Posterior vena cava (tissue), 2 donors: ENCODE data around the gene LTV1. TPM values are rescaled to one million over a fixed set of nuclear protein-coding genes. Genes with fewer than 3 reads are reported as not detected.

Source experiments
- DNase-seq: peaks from one replicate; pipeline ENCODE4 v3.0.0-alpha.2; 2020; ENCODE audit warnings: low spot score
- intact Hi-C, 2 donors: fragments of 100-400 bp; cut with DNase I; formaldehyde crosslinking; loops; one replicate each; pipeline versions ENCODE4 v1.14.1 to v1.14.2; 2022 to 2023
- total RNA-seq, 2 donors: library from RNA; stranded (reverse); fragmentation: NEBNext Ultra II Directional; extraction: Animal tissue kit (Norgen Biotek cat#: 25700); gene quantifications; one replicate each; pipeline ENCODE4 v1.2.1, GENCODE V29; 2021
- donor health status: DM: yes; HTN: yes; CAD: no.
- donor health status: DM: yes; HTN: yes; CAD: no.

Gene LTV1
- total RNA-seq, 2 donors from 2014 or later: 16.8 to 20.8 TPM

GRCh38 chr6:143877584-143878271, 34.6 kb downstream of the LTV1 start:
- no peak for DNase-seq
- intact Hi-C loops: no loop called here

DNA sequence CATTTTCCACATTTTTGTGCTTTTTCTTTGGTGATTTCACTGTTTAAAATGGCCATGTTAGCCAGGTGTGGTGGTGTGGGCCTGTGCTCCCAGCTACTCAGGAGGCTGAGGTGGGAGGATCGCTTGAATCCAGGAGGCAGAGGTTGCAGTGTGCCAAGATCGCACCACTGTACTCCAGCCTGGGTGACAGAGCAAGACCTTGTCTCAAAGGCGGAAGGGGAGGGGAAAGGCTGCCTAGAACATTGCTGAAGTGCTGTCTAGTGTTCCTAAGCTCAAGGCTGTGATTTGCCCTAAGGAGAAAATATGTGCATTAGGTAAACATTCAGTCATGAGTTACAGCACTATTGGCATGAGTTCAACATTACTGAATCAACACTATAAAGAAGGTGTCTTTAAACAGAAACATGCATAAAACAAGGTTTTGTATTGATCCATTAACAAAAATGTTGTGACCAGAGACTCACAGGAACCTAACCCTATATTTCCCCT, 35.2 kb downstream of the LTV1 start:
- no peak for DNase-seq
- intact Hi-C loops: no loop called here

DNA sequence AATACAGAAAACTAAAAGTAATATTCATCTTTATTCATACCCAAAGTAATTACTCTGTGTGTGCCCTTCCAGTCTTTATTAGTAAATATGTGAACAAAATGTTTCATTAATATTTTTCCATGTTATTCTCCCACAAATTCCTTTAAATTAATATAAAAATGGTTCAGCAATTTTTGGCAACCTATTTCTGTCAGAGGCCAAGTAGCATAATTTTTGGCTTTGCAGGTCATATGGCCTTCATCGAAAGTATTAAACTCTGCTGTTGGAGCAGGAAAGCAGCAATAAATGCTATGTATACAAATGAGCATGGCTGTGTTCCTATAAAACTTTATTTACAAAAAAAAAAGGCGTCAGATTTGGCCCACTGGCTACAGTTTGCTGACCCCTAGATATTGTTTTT, 37.3 kb downstream of the LTV1 start:
- intact Hi-C loops: no loop called here
- DNase-seq: no peak

DNA sequence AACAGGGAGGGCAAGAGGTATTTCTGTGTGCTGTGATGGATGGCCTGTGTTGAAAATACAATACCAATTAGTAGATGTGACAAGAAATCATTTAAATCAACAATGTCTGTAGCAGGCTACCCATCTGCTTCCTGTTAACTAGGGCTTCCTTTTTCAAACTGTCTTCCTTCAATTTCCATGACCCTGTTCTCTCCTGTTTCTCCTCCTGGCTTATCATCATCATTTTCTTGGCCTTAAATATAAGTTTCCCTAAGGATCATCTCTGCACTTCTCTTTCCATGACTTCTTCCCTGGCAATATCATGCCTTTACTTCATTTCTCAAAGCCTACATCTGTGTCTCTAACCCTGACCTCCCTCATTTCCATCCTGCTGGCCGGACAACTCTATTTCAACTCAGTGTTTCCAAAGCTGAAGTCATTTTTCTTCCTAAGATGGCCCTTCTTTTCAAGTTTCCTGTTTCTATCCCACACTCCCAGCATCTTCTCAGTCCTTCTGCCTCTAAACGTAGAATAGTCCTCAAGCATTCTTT, 39.3 kb downstream of the LTV1 start:
- intact Hi-C loops: no loop called here
- no peak for DNase-seq

DNA sequence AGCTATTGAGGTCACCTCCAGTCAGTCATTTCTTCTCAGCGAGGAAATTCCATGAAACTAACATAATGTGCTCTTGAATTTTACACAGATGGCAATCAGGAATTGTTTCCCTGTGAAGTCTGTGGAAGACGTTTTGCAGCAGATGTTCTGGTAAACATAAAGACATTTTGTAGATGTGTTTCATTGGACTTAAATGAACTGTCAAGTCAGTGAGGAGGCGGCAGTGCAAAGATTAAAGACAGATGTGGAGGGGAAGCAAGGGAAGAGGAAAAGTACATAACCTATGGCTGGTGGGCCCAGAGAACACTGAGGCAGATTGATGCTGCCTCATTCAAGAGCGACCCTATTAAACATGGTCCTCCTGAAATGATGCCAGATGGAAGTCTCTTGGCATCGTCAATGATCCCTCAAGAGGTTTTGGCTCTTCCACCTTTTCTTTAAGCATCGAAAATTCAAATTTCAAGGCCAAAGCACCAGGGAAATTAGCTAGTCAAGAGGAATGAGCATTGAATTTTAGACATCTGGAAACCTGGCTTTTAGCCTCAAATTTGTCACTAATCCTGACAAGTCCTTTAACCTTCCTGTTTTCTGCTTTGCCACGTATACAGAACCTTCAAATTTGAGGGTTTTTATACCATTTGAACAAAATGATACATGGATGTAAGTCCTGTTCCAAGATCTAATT, 41.2 kb downstream of the LTV1 start:
- no peak for DNase-seq
- intact Hi-C loops: no loop called here

GRCh38 chr6:143885116-143885515, 42.0 kb downstream of the LTV1 start:
- intact Hi-C loops: loop anchor here in 1 of 2 donors (5.0 kb wide), 1 partner anchor 737 kb away; no protein-coding TSS in a partner anchor
- no peak for DNase-seq

GRCh38 chr6:143894655-143895054, 51.5 kb downstream of the LTV1 start:
- intact Hi-C loops: no loop called here
- no peak for DNase-seq

- DNase-seq: no peak
- intact Hi-C loops: no loop called here
Measured at GRCh38 chr6:143896126-143896860, 53.2 kb downstream of the LTV1 start.

DNA sequence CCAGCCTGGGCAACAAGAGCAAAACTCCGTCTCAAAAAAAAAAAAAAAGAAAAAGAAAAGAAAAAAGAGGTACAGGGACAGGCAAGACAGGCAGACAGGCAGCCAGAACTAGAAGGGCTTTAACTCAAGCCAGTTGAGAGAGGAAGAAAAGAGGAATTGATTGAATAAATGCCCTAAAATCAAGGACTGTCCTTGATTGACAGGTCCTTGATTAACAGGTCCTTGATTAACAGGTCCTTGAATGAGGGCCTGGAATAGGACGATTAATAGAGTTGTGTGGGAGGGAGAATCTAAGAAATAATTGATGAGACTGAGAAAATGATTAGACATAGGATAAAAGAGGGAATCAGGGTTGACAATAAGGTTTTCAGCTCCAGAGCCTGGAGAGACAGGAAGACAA, 57.2 kb downstream of the LTV1 start:
- intact Hi-C loops: no loop called here
- no peak for DNase-seq

GRCh38 chr6:143901885-143902750, 59.0 kb downstream of the LTV1 start:
- intact Hi-C loops: no loop called here
- DNase-seq: no peak

GRCh38 chr6:143902827-143903226, 59.7 kb downstream of the LTV1 start:
- no peak for DNase-seq
- intact Hi-C loops: no loop called here

DNA sequence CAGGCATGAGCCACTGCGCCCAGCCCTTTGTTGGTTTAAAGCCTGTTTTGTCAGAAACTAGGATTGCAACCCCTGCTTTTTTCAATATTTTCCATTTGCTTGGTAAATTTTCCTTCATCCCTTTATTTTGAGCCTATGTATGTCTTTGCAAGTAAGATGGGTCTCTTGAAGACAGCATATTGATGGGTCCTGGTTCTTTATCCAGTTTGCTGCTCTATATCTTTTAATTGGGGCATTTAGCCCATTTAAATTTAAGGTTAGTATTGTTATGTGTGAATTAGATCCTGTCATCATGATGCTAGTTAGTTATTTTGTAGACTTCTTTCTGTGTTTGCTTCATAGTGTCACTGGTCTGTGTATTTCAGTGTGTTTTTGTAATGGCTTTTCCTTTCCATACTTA, 67.9 kb downstream of the LTV1 start:
- intact Hi-C loops: no loop called here
- no peak for DNase-seq

GRCh38 chr6:143912671-143913070, 69.5 kb downstream of the LTV1 start:
- intact Hi-C loops: no loop called here
- DNase-seq: no peak

Other genes with a start within 250 kb of the LTV1 start
- gene PHACTR2, start 165.4 kb upstream of the LTV1 start, total RNA-seq: 10 to 100 TPM; 53.8 to 72.6 TPM
- not detected for gene ZC2HC1B, start 21.1 kb downstream of the LTV1 start, total RNA-seq
- gene PLAGL1, start 164.9 kb downstream of the LTV1 start, total RNA-seq: 10 to 100 TPM; 27.3 to 33.2 TPM